Upper lobe of right lung (tissue), 1 donor: ENCODE results near the gene NUAK1. TPM values are rescaled to one million over a fixed set of nuclear protein-coding genes. Genes with fewer than 3 reads are reported as not detected.

Source experiments
- ATAC-seq: fragments of 200-7000 bp; cut with Tn5 transposase; one replicate; pipeline ENCODE4 v1.9.1; 2020; ENCODE audit warnings: mild to moderate bottlenecking, moderate library complexity
- DNase-seq: peaks from one replicate; pipeline ENCODE4 v3.0.0-alpha.2; 2020
- H3K27ac ChIP-seq: fragments of 200-600 bp; one replicate; pipeline ENCODE4 v1.8.0; 2022
- H3K27me3 ChIP-seq: fragments of 200-600 bp; one replicate; pipeline ENCODE4 v1.8.0; 2022; ENCODE audit warnings: mild to moderate bottlenecking
- H3K36me3 ChIP-seq: fragments of 200-600 bp; one replicate; pipeline ENCODE4 v1.8.0; 2022
- H3K4me1 ChIP-seq: fragments of 200-600 bp; one replicate; pipeline ENCODE4 v1.8.0; 2022
- H3K4me3 ChIP-seq: fragments of 200-600 bp; one replicate; pipeline ENCODE4 v1.8.0; 2022; ENCODE audit warnings: mild to moderate bottlenecking
- H3K9me3 ChIP-seq: fragments of 200-600 bp; one replicate; pipeline ENCODE4 v1.8.0; 2022
- CTCF ChIP-seq: fragments of 200-600 bp; IDR thresholded peaks from one replicate; pipeline ENCODE4 v1.8.0; 2022; ENCODE audit warnings: antibody characterized with exemption
- intact Hi-C: fragments of 100-400 bp; cut with DNase I; formaldehyde crosslinking; loops from one replicate; pipeline ENCODE4 v1.11.0; 2022
- total RNA-seq: library from RNA; stranded (reverse); fragmentation: NEBNext Ultra II Directional; extraction: Animal tissue kit (Norgen Biotek cat#: 25700); gene quantifications from one replicate; pipeline ENCODE4 v1.2.1, GENCODE V29; 2021
- donor health status: DM: no; HTN: yes; CAD: no; lungs with severe emphysema.

The NUAK1 gene
- total RNA-seq, 1 donor from 2014 or later, result 40.8 TPM

- ATAC-seq (no peak), DNase-seq (no peak)
- Histone ChIP-seq H3K4me1 (peaks cover 47% of the 10 kb centered on the region), H3K9me3 (no peaks in the 10 kb centered on the region), H3K36me3 (no peaks in the 10 kb centered on the region), H3K27ac (no peak overlapping the region), H3K27me3 (peaks cover under 1% of the 10 kb centered on the region), H3K4me3 (peak overlapping the region; percentile 9)
- no peak for TF ChIP-seq CTCF
- intact Hi-C loops, result loop anchor here (10.0 kb wide), 1 partner anchor 708 kb away; no protein-coding TSS in a partner anchor
These were observed 6.3 kb downstream of the NUAK1 start for GRCh38 chr12:106132175-106133135.

- TF ChIP-seq CTCF, result no peak
- no peak overlapping the region for H3K27ac ChIP-seq
- H3K4me3 ChIP-seq, result no peak overlapping the region
- no peaks in the 10 kb centered on the region for H3K27me3 ChIP-seq
- DNase-seq (no peak), ATAC-seq (no peak)
- H3K4me1 ChIP-seq, result peaks cover 55% of the 10 kb centered on the region
- intact Hi-C loops, result loop anchor here (10.0 kb wide), 1 partner anchor 707 kb away; no protein-coding TSS in a partner anchor
- H3K36me3 ChIP-seq, result no peaks in the 10 kb centered on the region
- no peaks in the 10 kb centered on the region for H3K9me3 ChIP-seq
These were observed 7.1 kb downstream of the NUAK1 start for GRCh38 chr12:106131676-106132075.

GRCh38 chr12:106130474-106131113 lies 8.2 kb downstream of the NUAK1 start:
- intact Hi-C loops, result loop anchor here (10.0 kb wide), 1 partner anchor 706 kb away; no protein-coding TSS in a partner anchor
- no peak overlapping the region for H3K27ac ChIP-seq
- no peak for DNase-seq

GRCh38 chr12:106128585-106129328 lies 10.0 kb downstream of the NUAK1 start:
- ATAC-seq (no peak), DNase-seq (no peak)
- no peaks in the 10 kb centered on the region for H3K36me3 ChIP-seq
- peaks cover 55% of the 10 kb centered on the region for H3K4me1 ChIP-seq
- no peak for TF ChIP-seq CTCF
- intact Hi-C loops, result no loop called here
- no peak overlapping the region for H3K4me3 ChIP-seq
- no peaks in the 10 kb centered on the region for H3K9me3 ChIP-seq
- H3K27ac ChIP-seq, result no peak overlapping the region
- H3K27me3 ChIP-seq, result no peaks in the 10 kb centered on the region

More at GRCh38 chr12:106130474-106131113, 8.2 kb downstream of the NUAK1 start:
- Histone ChIP-seq H3K4me3 (no peak overlapping the region), H3K27me3 (no peaks in the 10 kb centered on the region), H3K36me3 (no peaks in the 10 kb centered on the region), H3K9me3 (no peaks in the 10 kb centered on the region), H3K4me1 (peaks cover 57% of the 10 kb centered on the region)
- TF ChIP-seq CTCF, result no peak
- ATAC-seq, result no peak

- Histone ChIP-seq H3K27ac (peak overlapping the region; percentile 42), H3K4me1 (peaks cover 47% of the 10 kb centered on the region), H3K9me3 (no peaks in the 10 kb centered on the region), H3K27me3 (no peaks in the 10 kb centered on the region), H3K36me3 (no peaks in the 10 kb centered on the region), H3K4me3 (no peak overlapping the region)
- DNase-seq (no peak), ATAC-seq (no peak)
- intact Hi-C loops, result no loop called here
- TF ChIP-seq CTCF, result no peak
These were observed 11.2 kb downstream of the NUAK1 start for GRCh38 chr12:106127338-106128126.
